Transverse colon (tissue), 4 donors: ENCODE data around the gene CNTNAP2.

ENCODE experiments used
- POLR2AphosphoS5 ChIP-seq, 3 donors: sonication (generic); formaldehyde crosslinking; IDR thresholded peaks; one replicate each; pipeline ENCODE4 v1.6.1; 2016; ENCODE audit warnings: antibody characterized with exemption in 3 of 3
- TF ChIP-seq, protein P1 (sequence below), 5 experiments: fragments of 200-600 bp in 3 of 5; fragments of 450-650 bp in 2 of 5; sonication (generic) in 3 of 5; IDR thresholded peaks; 1 replicate in 2 of 5; 2 replicates in 3 of 5; pipeline ENCODE4 v1.5.1; 2016 to 2017; ENCODE audit warnings: antibody characterized with exemption in 5 of 5, inconsistent platforms in 3 of 5, mild to moderate bottlenecking in 2 of 5, moderate library complexity in 1 of 5

DNA sequence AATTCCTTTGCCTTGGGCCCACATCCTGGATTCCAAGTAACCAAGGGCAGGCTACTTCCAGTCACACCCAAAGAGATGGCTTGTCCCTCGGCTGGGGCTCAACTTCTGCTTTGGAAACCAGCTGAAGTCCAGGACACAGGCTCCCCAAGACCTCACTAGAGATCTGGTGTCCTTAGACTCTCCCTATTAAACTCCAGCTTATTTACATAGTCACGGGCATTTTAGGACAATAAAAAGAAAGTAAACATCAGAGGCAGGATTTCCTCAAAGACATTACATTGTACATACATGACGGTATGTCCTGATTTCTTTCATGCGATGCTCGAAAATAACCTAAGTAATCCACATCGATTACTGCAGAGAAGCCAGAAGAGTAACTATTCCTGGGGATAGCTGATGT, 2012.4 kb downstream of the CNTNAP2 start:
- TF ChIP-seq, protein P1, sequence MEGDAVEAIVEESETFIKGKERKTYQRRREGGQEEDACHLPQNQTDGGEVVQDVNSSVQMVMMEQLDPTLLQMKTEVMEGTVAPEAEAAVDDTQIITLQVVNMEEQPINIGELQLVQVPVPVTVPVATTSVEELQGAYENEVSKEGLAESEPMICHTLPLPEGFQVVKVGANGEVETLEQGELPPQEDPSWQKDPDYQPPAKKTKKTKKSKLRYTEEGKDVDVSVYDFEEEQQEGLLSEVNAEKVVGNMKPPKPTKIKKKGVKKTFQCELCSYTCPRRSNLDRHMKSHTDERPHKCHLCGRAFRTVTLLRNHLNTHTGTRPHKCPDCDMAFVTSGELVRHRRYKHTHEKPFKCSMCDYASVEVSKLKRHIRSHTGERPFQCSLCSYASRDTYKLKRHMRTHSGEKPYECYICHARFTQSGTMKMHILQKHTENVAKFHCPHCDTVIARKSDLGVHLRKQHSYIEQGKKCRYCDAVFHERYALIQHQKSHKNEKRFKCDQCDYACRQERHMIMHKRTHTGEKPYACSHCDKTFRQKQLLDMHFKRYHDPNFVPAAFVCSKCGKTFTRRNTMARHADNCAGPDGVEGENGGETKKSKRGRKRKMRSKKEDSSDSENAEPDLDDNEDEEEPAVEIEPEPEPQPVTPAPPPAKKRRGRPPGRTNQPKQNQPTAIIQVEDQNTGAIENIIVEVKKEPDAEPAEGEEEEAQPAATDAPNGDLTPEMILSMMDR (IDR thresholded peaks at IDR 0.05), result no peak
- no peak for TF ChIP-seq POLR2AphosphoS5 (IDR thresholded peaks at IDR 0.05)
